Activated CD8-positive, alpha-beta memory T cell treated with anti-CD3 and anti-CD28 coated beads for 24 hours (primary cell): ENCODE results near the gene COL27A1.

Source experiments
- DNase-seq: peaks from one replicate; pipeline ENCODE4 v3.0.0-alpha.2; 2020

The COL27A1 gene

DNA sequence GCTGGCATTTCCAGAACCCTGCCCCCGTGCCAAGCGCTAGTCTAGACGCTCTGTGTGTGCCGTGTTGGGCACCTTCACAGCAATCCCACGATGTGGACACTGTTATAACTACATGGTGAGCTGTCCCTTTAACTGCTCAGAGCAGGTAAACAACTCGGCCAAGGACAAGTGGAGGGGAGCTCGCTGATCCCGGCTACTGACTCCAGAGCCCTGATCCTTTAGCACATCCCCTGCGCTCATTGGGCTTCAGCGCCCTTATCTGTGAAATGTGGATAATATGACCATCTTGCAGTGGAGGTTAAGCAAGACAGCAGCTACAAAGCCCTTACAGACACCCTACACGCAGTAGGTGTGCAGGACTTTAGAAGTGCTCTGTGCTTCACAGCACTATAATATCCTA lies 190.8 kb downstream of the COL27A1 start:
- no peak for DNase-seq

DNA sequence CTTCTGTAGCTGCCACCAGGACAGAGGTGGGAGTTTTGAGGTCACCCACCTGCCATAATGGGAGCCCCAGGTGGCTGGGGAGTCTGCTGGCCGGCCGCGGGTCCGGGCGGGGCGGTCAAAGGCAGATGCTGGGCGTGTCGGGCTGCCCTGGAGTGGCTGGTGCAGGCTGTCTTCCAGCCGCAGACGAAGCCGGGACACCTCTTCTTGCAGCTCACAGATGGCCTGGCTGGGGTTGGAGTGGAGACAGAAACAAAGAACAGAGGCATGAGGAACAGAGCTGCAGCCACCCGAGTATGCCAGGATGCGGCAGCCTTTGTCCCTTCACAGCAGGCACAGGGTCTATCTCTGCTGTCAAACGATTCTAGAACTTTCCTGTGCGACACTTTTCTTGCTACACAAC lies 192.3 kb downstream of the COL27A1 start:
- DNase-seq: no peak

DNA sequence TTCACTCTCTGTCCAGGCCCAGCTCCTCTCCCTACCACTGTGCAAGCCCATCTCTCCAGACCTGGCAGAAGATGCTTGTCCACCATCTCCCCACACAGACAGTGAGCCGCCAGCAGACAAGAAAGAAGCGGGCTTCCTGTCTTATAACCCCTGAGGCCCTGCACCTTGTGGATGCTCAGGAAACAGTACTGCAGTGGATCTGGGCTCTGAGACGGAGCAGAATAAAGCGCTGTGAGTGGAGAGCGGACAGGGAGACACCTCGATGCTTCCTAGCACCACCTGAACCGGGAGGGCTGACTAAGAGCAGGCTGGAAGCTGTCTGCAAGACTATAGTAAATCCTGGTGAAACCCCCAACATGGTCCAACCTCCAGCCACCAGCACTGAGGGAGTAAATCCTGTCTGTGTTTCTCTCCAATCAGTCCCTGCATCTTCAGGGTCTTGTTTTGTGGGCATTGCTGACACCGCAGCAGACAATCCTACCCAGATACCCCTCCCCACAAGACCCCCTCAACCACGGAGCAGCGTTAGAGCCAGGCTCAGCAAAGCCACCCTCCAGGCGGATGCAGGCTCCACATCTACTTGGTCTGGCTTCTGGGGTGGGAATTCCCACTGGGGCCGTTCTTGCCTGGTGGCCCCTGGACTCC lies 193.0 kb downstream of the COL27A1 start:
- no peak for DNase-seq

DNA sequence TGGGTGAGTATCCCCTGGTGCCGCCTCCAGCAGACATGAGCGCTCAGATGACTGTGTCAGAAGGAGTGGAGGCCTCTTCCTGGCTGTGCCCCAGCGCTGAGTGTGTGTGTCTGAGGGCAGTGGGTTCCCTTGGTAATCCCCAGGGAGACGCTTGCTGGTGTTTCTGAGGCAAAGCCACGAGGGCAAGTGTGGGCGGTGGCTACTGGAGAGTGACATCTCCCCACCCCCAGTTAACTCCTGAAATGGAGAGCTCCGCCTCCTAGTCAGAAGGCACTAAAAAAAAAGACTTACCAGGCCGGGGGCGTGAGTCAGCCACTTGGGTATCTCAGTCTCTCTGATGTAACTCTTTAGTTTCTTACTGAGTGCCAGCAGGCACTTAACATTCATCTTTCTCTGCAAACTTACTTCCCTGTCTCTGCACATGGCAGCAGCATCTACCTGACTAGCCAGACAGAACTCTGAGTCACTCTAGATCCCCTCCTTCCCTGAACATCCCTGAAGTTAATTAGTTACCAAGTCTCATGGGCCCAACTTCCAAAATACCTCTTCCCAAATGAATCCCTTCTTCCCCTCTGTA lies 193.7 kb downstream of the COL27A1 start:
- peak; percentile 92 for DNase-seq

DNA sequence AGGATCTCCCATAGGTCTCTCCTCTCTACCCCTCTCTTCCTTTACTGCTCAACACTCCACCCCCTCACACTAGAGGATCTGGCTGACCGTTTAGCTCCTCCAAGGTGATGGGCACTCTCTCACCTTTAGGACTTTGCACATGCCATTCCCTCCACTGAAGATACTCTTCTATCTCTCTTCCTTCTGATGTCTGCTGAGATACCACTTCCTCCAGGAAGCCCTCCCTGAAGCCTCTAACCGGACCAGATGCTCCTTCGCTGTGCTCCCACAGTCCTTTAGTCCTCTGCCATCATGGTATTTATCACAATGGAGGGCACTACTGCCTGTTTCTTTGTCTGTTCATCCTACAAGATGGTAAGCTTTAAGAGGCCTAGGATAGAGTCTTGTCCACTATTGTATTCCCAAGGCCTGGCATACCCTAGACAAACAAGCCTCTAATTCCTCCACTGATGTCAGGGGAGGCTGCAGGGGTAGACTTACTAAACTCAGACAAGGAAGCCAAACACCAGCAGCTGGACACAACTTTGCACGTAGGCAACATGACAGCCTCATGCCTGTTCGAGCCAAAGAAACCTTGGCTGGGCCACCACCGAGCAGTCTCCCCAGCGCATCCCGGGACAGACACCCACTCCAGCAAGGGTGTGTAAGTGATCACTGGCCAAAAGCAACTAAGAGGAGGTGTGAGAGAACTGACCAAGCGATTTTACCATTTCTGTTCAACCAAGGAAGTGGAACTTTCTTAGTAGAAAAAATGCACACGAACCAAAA lies 194.6 kb downstream of the COL27A1 start:
- DNase-seq: no peak

DNA sequence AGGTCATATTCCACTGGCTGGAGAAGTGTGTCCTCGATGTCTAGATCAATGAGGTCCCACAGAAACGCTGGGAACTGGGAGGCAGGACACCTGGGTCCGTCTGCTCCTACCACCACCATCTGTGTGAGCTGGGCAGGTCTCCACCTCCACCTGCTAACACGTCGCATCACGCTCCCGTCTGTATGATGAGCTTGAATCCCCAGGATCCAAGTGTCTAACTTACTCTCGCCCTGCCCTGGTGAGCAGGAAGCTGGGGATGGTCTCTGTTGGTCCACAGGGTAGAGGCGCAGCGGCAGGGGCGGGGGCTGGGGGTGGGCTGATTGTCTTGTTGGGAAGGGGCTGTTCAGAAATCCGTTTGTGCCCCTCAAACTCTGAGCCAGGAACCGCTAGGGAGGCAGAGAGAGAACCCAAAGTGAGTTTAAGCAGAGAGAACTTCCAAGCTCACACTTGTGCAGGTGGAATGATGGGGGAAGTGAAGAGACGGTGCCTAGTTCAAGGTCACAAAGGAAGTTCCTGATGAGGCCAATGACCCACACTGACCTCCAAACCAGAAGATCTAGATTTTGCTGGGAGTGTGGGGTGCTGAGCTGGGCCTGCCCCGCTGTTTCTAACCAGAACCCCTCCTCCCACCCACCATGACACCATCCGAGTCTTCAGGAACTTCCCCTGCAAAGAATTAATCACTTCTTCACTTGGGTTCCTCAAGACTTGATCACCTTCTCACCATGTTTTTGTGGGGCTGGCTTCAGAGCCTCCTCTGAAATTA lies 195.5 kb downstream of the COL27A1 start:
- no peak for DNase-seq

DNA sequence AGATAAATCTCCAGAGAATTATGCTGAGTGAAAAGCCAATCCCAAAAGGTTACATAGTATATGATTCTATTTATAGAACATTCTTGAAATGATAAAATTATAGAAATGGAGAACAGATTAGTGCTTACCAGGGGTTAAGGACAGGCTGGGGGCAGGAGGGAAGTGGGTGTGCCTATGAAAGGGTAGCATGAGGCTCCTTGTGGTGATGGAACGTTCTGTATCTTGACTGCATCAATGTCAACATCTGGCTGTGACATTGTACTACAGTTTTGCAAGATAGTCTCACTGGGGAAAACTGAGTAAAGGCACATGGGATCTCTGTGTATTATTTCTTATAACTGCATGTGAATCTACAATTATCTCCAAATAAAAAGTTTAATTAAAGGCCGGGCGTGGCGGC lies 196.6 kb downstream of the COL27A1 start:
- DNase-seq: no peak

DNA sequence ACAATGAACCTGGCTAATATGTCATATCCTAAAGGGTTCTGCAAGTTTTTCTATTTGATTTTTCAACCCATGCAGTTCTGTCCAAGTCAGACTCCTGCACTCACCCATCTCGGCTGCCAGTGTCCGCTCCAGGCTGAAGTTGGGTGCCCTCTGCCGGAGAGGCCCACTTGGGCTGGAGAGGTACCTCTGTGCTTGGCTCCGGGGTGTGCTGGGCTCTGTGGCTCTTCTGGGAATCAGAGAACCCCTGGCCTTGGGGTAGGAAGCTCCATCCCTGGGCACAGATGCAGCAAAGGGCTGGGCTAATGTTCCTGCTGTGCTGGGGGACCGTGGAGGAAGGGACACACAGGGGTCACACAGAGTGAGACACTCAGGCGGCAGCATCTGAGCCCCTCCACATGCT lies 200.5 kb downstream of the COL27A1 start:
- no peak for DNase-seq

DNA sequence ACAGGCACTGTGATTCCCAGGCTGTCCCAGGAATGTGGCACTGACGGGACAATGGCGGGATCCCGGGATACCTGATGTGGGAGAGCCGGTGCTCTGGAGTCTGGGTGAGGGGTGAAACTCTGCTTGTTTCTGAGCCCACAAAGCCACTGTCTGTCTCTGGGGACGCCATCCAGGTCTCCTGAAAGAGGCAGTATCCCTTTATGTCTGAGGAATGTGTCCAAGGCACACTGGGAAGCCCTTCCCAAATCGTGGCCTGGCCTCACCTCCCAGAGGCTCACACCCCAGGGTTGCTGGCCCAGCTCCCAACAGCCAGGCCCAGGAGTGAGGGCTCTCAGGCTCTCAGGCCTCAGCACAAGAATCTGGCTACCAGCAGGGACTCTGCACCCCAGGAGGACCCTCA lies 201.5 kb downstream of the COL27A1 start:
- no peak for DNase-seq

DNA sequence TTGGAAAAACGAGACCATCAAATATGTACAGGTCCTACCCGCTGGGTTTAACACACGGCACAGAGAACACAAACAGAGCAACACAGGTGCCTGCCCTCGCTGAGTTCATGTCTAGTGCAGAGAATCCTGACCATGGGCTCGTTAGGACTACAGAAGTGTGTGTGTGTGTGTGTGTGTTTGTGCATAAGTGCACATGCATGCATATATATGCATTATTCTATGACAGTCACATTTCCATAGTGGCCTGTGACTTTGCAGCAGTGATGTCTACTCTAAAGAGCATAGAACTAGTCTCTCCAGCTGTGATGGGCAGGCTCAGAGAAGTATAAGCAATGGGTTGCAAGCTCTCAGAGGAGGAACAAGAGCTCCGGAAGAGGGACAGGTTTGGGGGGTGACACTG lies 202.0 kb downstream of the COL27A1 start:
- DNase-seq: no peak

DNA sequence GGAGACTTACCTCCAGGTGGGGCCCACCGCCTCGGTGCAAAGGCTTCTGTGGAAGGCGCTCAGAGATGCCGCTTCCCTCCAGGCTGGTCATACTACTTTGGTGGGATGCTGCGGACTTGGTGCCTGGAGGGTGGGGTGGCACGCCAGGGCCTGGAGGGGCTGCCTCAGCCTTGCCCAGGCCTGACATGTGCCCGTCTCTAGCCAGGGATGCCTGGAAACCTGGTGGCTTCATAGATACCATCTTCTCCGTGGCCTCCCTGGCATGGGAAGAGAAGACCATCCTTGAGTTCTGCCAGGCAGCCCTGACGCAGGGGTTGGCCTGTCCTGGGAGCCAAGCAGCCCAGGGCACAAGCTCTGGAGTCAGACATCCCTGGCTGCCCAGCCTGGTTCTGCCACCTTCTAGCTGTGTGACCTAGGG lies 202.6 kb downstream of the COL27A1 start:
- DNase-seq: no peak

DNA sequence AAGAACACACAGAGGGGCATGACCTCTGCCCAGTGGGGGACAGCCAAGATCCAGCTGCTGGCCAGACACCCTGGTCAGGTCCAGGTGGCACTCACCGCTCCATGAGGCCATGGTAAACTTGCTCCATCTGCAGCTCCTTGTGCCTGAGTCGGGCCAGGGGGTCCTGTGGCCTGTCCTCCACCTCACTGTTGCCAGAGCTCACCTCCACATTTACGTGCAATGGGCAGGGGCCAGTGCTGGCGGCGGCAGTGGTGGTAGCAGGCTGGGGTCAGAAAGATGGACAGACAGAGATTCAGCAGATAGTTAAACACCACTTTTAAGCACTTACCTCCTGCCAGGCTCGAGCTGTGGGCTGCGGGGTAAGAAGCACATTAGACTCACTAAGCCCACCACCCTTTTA lies 204.5 kb downstream of the COL27A1 start:
- DNase-seq: no peak

DNA sequence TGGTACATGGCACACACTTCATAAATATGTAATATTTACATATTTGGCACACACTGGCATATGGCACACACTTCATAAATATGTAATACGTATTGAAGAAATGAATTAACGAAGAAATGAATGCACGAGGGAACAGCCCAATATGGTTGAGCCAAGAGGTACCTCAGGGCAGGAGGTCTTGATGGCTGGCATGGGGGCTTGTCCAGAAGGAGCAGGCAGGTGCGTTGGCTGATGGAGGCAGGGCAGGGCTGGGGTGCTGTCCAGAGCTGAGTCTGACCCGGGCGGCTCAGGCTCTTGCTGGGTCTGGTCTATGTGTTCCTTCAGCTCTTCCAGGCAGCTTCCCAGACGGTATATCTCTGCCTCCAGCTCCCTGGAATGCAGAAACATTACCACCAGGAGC lies 206.2 kb downstream of the COL27A1 start:
- DNase-seq: no peak
